BE2C (cell line): ENCODE data around the gene THEM5.

Experiments used
- DNase-seq: peaks from one replicate; pipeline ENCODE4 v3.0.0-alpha.2; 2020
- H3K27me3 ChIP-seq: fragments of 250-450 bp; sonication (Bioruptor Pico); 2 replicates; pipeline ENCODE4 v1.5.1; 2020; ENCODE audit warnings: mild to moderate bottlenecking
- H3K36me3 ChIP-seq: fragments of 250-450 bp; sonication (Bioruptor Pico); 2 replicates; pipeline ENCODE4 v1.5.1; 2020; ENCODE audit warnings: mild to moderate bottlenecking
- H3K4me1 ChIP-seq: fragments of 250-450 bp; sonication (Bioruptor Pico); 2 replicates; pipeline ENCODE4 v1.5.1; 2020
- H3K4me3 ChIP-seq: 2 replicates; pipeline ENCODE4 v1.5.1; 2011; ENCODE audit warnings: low read depth, low read length
- H3K9me3 ChIP-seq: fragments of 250-450 bp; sonication (Bioruptor Pico); 2 replicates; pipeline ENCODE4 v1.5.1; 2020
- TF ChIP-seq, protein P1 (sequence below): IDR thresholded peaks from 2 replicates; pipeline ENCODE4 v1.5.1; 2012; ENCODE audit warnings: mild to moderate bottlenecking, low read depth, low read length

THEM5 gene

DNA sequence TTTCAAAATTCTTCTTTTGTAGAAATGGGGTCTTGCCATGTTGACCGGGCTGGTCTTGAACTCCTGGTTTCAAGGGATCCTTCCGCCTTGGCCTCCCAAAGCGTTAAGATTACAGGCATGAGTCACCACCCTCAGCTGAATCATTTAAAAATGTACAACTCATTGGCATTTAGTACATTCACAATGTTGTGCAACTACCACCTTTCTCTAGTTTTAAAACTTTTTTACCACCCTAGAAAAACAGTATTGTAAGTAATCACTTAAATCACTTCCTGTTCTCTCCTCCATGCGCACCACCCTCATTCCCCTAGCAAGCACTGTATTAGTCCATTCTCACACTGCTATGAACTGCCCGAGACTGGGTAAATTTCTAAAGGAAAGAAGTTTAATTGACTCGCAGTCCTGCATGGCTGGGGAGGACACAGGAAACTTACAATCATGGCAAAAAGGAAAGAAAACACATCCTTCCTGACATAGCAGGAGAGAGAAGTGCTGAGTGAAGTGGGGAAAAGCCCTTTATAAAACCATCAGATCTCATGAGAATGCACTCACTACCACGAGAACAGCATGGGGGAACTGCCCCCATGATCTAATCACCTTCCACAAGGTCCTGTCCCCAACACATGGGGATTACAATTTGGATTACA, 14.4 kb upstream of the THEM5 start:
- no peaks in the 10 kb centered on the region for H3K9me3 ChIP-seq
- no peaks in the 10 kb centered on the region for H3K27me3 ChIP-seq
- no peaks in the 10 kb centered on the region for H3K4me1 ChIP-seq
- no peak overlapping the region for H3K4me3 ChIP-seq
- no peak for DNase-seq
- H3K36me3 ChIP-seq: no peaks in the 10 kb centered on the region
- TF ChIP-seq, protein P1, sequence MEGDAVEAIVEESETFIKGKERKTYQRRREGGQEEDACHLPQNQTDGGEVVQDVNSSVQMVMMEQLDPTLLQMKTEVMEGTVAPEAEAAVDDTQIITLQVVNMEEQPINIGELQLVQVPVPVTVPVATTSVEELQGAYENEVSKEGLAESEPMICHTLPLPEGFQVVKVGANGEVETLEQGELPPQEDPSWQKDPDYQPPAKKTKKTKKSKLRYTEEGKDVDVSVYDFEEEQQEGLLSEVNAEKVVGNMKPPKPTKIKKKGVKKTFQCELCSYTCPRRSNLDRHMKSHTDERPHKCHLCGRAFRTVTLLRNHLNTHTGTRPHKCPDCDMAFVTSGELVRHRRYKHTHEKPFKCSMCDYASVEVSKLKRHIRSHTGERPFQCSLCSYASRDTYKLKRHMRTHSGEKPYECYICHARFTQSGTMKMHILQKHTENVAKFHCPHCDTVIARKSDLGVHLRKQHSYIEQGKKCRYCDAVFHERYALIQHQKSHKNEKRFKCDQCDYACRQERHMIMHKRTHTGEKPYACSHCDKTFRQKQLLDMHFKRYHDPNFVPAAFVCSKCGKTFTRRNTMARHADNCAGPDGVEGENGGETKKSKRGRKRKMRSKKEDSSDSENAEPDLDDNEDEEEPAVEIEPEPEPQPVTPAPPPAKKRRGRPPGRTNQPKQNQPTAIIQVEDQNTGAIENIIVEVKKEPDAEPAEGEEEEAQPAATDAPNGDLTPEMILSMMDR: no peak

DNA sequence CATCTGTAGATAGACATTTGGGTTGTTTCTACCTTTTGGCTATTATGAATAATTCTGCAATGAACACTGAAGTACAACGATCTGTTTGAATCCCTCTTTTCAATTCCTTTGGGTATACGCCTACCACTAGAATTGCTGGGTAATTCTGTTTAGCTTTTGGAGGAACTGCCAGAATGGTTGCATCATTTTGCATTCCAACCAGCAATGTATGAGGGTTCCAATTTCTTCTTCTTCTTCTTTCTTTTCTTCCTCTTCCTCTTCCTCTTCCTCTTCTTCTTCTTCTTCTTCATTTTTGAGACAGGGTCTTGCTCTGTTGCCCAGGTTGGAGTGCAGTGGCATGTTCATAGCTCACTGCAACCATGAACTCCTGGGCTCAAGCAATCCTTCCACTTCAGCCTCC, 13.8 kb upstream of the THEM5 start:
- no peaks in the 10 kb centered on the region for H3K27me3 ChIP-seq
- no peaks in the 10 kb centered on the region for H3K9me3 ChIP-seq
- H3K4me1 ChIP-seq: no peaks in the 10 kb centered on the region
- no peaks in the 10 kb centered on the region for H3K36me3 ChIP-seq
- no peak for DNase-seq
- TF ChIP-seq, protein P1: no peak
- H3K4me3 ChIP-seq: no peak overlapping the region

DNA sequence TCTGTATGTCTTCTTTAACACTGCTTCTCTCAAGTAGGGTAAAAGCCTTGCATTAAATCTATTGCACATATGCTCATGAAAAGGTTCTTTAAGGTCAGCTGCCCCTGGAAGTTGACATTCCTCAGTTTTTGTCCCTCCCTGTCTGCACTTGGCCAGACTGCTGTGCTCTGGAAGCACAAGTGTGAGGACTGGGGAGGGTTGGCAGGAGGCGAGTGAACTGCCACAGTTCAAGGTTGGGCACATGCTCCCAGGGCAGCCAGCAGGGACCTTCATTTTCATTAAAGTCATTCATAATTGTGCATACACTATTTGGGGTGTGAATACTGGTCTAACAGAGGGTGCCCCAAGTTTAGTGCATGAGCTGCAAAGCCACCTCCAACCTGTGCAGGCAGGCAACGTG, 10.9 kb upstream of the THEM5 start:
- DNase-seq: no peak
- TF ChIP-seq, protein P1: no peak

DNA sequence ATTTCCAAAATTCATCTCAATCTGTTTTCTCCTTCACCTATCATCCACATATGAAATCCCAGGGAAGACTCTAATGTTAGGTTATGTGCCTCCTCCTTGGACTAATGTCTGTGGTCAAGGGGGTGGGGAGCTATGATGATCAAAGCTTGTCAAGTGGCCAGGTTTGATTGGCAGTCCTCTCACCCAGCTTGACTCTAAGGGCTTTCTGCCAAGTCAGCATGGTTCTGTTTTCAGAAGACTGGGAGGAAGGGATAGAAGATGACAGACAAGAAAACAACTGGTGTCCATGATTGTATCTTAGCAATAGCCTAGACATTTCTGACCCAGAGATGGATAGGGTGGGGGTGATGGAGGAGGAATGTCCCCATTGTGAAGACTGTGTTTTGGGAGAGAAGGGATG, 9.1 kb upstream of the THEM5 start:
- no peak for DNase-seq
- Histone ChIP-seq H3K9me3 (no peaks in the 10 kb centered on the region), H3K4me1 (no peaks in the 10 kb centered on the region), H3K36me3 (no peaks in the 10 kb centered on the region), H3K27me3 (no peaks in the 10 kb centered on the region), H3K4me3 (no peak overlapping the region)
- TF ChIP-seq, protein P1: no peak

More for the DNA sequence above, 10.9 kb upstream of the THEM5 start:
- Histone ChIP-seq H3K27me3 (no peaks in the 10 kb centered on the region), H3K4me3 (no peak overlapping the region), H3K9me3 (no peaks in the 10 kb centered on the region), H3K36me3 (no peaks in the 10 kb centered on the region), H3K4me1 (no peaks in the 10 kb centered on the region)

DNA sequence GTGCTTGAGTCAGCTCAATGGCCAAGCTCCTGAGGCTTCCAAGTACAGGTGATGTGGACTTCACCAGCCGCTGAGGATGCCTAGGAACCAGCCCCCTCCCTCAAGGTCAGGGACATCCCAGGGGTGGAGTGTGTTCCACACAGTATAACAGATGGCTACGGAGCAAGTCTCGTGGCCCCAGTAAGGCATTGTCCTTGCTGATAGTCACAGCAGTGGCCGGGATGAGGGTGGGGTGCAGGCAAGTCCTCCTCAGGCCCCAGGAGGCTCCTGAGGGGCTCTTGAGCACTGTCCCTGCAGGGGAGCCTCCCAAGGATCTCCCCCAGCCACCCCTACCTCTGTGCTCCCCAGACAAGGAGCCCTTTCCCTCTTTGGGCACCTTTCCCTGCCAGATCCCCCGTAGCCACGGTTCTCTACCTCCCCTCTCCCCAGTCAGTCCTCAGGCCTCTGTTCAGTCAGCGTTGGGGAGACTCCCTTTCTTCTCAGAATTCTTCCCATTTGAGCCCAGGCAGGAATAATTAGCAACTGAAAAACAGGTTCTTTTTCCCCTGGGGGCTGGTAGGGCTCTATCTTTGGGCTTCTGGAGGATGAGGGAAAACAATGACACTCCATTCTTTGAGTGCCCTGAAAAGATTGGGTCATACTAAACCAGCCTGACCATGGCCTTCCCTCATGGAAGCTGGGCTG, 7.1 kb upstream of the THEM5 start:
- TF ChIP-seq, protein P1: no peak
- Histone ChIP-seq H3K27me3 (no peaks in the 10 kb centered on the region), H3K4me3 (no peak overlapping the region), H3K36me3 (no peaks in the 10 kb centered on the region), H3K9me3 (no peaks in the 10 kb centered on the region), H3K4me1 (no peaks in the 10 kb centered on the region)
- DNase-seq: no peak

DNA sequence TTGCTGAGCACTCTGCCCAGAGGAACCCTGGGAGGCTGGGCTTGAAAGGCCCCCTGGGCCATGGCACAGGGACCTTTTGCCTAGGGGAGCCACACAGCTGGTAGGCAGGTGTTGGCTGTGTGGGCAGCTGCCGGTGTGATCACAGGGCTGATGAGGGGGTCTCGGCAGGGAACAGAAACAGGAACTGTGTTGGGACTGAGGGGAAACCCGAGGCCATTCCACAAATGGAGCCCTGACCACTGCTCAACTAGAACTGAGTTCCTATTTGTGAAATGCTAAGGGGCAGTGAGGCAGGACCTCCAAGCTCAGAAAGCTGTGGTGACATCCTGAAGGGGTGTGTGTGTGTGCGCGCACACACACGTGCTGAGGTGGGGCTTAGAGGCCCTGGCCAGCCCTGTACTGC, 6.4 kb upstream of the THEM5 start:
- TF ChIP-seq, protein P1: no peak
- H3K36me3 ChIP-seq: no peaks in the 10 kb centered on the region
- no peaks in the 10 kb centered on the region for H3K27me3 ChIP-seq
- H3K4me1 ChIP-seq: no peaks in the 10 kb centered on the region
- H3K9me3 ChIP-seq: no peaks in the 10 kb centered on the region
- H3K4me3 ChIP-seq: no peak overlapping the region
- DNase-seq: no peak
